Neural cell (in vitro differentiated cells): ENCODE measurements around the gene SHPK.

Source experiments
- CTCF ChIP-seq: fragments of 450-650 bp; IDR thresholded peaks from 2 replicates; pipeline ENCODE4 v1.5.1; 2014; ENCODE audit warnings: antibody characterized with exemption, mild to moderate bottlenecking, moderate library complexity; ENCODE audit not compliant: poor library complexity, severe bottlenecking
- EP300 ChIP-seq: fragments of 450-650 bp; conservative IDR thresholded peaks from 2 replicates; pipeline ENCODE4 v1.6.1; 2014; ENCODE audit warnings: antibody characterized with exemption, mild to moderate bottlenecking, moderate library complexity; ENCODE audit not compliant: poor library complexity, severe bottlenecking
- EZH2 ChIP-seq: fragments of 200-600, 300-800 bp; shearing (Covaris generic), sonication (generic); IDR thresholded peaks from 2 replicates; pipeline ENCODE4 v1.6.1; 2014; ENCODE audit warnings: antibody characterized with exemption, low read length, borderline replicate concordance, mild to moderate bottlenecking; ENCODE audit not compliant: insufficient read depth, poor library complexity, severe bottlenecking
- MXI1 ChIP-seq: fragments of 450-650 bp; conservative IDR thresholded peaks from 2 replicates; pipeline ENCODE4 v1.6.1; 2014; ENCODE audit warnings: antibody characterized with exemption, mild to moderate bottlenecking; ENCODE audit not compliant: poor library complexity, severe bottlenecking
- POLR2AphosphoS5 ChIP-seq: IDR thresholded peaks from 2 replicates; pipeline ENCODE4 v1.6.1; 2012
- RAD21 ChIP-seq: fragments of 450-650 bp; conservative IDR thresholded peaks from 2 replicates; pipeline ENCODE4 v1.6.1; 2014; ENCODE audit warnings: antibody characterized with exemption, mild to moderate bottlenecking, moderate library complexity
- REST ChIP-seq: IDR thresholded peaks from 2 replicates; pipeline ENCODE4 v1.6.1; 2012; ENCODE audit warnings: borderline replicate concordance
- SMC3 ChIP-seq: fragments of 450-650 bp; conservative IDR thresholded peaks from 2 replicates; pipeline ENCODE4 v1.6.1; 2014; ENCODE audit warnings: antibody characterized with exemption, mild to moderate bottlenecking, moderate library complexity; ENCODE audit not compliant: poor library complexity
- TAF1 ChIP-seq: IDR thresholded peaks from 2 replicates; pipeline ENCODE4 v1.6.1; 2012; ENCODE audit warnings: low read depth

GRCh38 chr17:3559270-3559645, 76.8 kb downstream of the SHPK start:
- TF ChIP-seq CTCF: no peak
- no peak for TF ChIP-seq REST
- no peak for TF ChIP-seq MXI1
- no peak for TF ChIP-seq POLR2AphosphoS5
- no peak for TF ChIP-seq EZH2
- no peak for TF ChIP-seq TAF1
- no peak for TF ChIP-seq EP300
- no peak for TF ChIP-seq RAD21
- TF ChIP-seq SMC3: no peak
